Astrocyte of the spinal cord (primary cell): Measurements from ENCODE around the gene RAB3IL1.

Experiments used
- DNase-seq: peaks from one replicate; pipeline ENCODE4 v3.0.0; 2011; ENCODE audit warnings: low read depth, low spot score
- H3K4me3 ChIP-seq: 2 replicates; pipeline ENCODE4 v1.5.1; 2011; ENCODE audit warnings: low read depth, mild to moderate bottlenecking, low read length, moderate library complexity
- CTCF ChIP-seq: IDR thresholded peaks from 2 replicates; pipeline ENCODE4 v1.5.1; 2012; ENCODE audit warnings: low read depth, mild to moderate bottlenecking, low read length, inconsistent platforms
- in situ Hi-C: cut with HindIII; loops from 2 replicates; pipeline ENCODE4 v1.10.0; 2017; ENCODE audit warnings: low sequenced_read_pairs

Gene RAB3IL1

GRCh38 chr11:61913699-61914395 is 3.5 kb downstream of the RAB3IL1 start:
- DNase-seq: no peak
- no peak overlapping the region for H3K4me3 ChIP-seq
- in situ Hi-C loops: no loop called here
- TF ChIP-seq CTCF: no peak

GRCh38 chr11:61912991-61913698 is 4.2 kb downstream of the RAB3IL1 start:
- H3K4me3 ChIP-seq: no peak overlapping the region
- in situ Hi-C loops: no loop called here

GRCh38 chr11:61912530-61912898 is 4.9 kb downstream of the RAB3IL1 start:
- H3K4me3 ChIP-seq: no peak overlapping the region
- DNase-seq: no peak
- no peak for TF ChIP-seq CTCF
- in situ Hi-C loops: no loop called here

More at GRCh38 chr11:61912991-61913698, 4.2 kb downstream of the RAB3IL1 start:
- no peak for TF ChIP-seq CTCF
- no peak for DNase-seq

- no peak for TF ChIP-seq CTCF
- DNase-seq: no peak
- in situ Hi-C loops: no loop called here
- H3K4me3 ChIP-seq: no peak overlapping the region
These were observed 5.5 kb downstream of the RAB3IL1 start for GRCh38 chr11:61911701-61912529.

- DNase-seq: no peak
- in situ Hi-C loops: no loop called here
- no peak for TF ChIP-seq CTCF
- H3K4me3 ChIP-seq: no peak overlapping the region
These were observed 6.2 kb downstream of the RAB3IL1 start for GRCh38 chr11:61911128-61911700.

GRCh38 chr11:61910187-61911127 is 6.9 kb downstream of the RAB3IL1 start:
- H3K4me3 ChIP-seq: no peak overlapping the region
- no peak for DNase-seq
- no peak for TF ChIP-seq CTCF
- in situ Hi-C loops: no loop called here
